ENCODE results near the gene ERP27. TPM values are rescaled to one million over a fixed set of nuclear protein-coding genes. Genes with fewer than 3 reads are reported as not detected.
A peak's percentile ranks its signal among the peaks of the same experiment; 100 is the strongest.

ERP27 gene
- total and polyA plus RNA-seq, 10 donors = 1.3 to 6.4 (median 3.8) TPM

DNA sequence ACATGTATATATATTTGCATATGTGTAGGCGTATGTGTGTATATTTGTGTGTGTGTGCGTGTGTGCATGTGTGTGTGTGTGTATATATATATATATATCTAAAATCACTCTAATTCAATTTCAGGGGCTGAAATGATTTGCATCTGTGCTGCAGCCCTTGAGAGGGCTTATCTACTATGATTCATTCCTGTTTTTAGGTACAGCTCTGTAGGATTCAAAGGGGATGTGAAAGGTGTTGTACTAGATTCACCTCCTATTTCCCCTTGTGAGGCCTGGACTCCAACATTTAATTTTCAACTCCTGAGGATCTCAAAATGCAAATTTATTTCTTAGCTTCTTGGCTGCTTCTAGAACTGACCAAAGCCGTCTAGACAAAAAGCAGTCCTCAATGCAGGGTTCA lies 11.1 kb downstream of the ERP27 start:
- H3K9me3 ChIP-seq = peaks cover 0 to under 1% (median 0%) of the 10 kb centered on the region in 8 donors
- TF ChIP-seq, protein P1, sequence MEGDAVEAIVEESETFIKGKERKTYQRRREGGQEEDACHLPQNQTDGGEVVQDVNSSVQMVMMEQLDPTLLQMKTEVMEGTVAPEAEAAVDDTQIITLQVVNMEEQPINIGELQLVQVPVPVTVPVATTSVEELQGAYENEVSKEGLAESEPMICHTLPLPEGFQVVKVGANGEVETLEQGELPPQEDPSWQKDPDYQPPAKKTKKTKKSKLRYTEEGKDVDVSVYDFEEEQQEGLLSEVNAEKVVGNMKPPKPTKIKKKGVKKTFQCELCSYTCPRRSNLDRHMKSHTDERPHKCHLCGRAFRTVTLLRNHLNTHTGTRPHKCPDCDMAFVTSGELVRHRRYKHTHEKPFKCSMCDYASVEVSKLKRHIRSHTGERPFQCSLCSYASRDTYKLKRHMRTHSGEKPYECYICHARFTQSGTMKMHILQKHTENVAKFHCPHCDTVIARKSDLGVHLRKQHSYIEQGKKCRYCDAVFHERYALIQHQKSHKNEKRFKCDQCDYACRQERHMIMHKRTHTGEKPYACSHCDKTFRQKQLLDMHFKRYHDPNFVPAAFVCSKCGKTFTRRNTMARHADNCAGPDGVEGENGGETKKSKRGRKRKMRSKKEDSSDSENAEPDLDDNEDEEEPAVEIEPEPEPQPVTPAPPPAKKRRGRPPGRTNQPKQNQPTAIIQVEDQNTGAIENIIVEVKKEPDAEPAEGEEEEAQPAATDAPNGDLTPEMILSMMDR (IDR thresholded peaks at IDR 0.05 in 8 of 11, conservative IDR thresholded peaks at IDR 0.05 in 3 of 11) = no peak
- no peak for TF ChIP-seq POLR2A (IDR thresholded peaks at IDR 0.05)
- TF ChIP-seq POLR2AphosphoS5 (IDR thresholded peaks at IDR 0.05) = no peak
- no peak overlapping the region for H3K27ac ChIP-seq
- intact Hi-C loops (cut with DNase I; ENCODE audit: low total_unique reads) = no loop called here
- 87 to 93% (median 92%) methylated on average over 3 of the region's 3 CpGs for WGBS, 5 donors
- peaks cover 0 to 42% (median 3%) of the 10 kb centered on the region in 6 donors for H3K36me3 ChIP-seq
- H3K4me3 ChIP-seq = no peak overlapping the region
- H3K4me1 ChIP-seq = no peaks in the 10 kb centered on the region
- DNase-seq = no peak
- no peaks in the 10 kb centered on the region for H3K27me3 ChIP-seq (replicated peaks in 1 of 7)

DNA sequence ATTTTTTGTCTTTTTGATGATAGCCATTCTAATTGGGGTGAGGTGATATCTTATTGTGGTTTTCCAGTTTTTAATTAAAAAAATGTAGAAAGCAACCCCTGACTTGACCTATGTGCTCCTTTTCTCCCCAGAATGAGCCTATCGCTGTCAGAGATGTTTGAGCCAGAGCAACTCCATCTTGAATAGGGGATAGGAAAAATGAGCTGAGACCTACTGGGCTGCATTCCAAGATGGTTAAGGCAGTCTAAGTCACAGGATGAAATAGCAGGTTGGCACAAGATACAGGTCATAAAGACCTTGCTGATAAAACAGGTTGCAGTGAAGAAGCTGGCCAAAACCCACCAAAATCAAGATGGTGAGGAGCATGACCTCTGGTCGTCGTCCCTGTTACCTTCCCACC lies 13.8 kb downstream of the ERP27 start:
- Histone ChIP-seq H3K27ac (no peak overlapping the region), H3K36me3 (peaks cover 0 to 33% (median 1%) of the 10 kb centered on the region in 6 donors), H3K4me1 (peaks cover 0 to 9% (median 0%) of the 10 kb centered on the region in 6 donors), H3K9me3 (peaks cover 0 to 4% (median 0%) of the 10 kb centered on the region in 8 donors), H3K4me3 (no peak overlapping the region), H3K27me3 (replicated peaks in 1 of 7) (no peaks in the 10 kb centered on the region)
- TF ChIP-seq, protein P1 (IDR thresholded peaks at IDR 0.05 in 8 of 11, conservative IDR thresholded peaks at IDR 0.05 in 3 of 11) = no peak
- no peak for TF ChIP-seq POLR2A (IDR thresholded peaks at IDR 0.05)
- no peak for TF ChIP-seq POLR2AphosphoS5 (IDR thresholded peaks at IDR 0.05)
- 89 to 100% (median 96%) methylated on average over 3 of the region's 3 CpGs for WGBS, 5 donors
- DNase-seq = no peak
- intact Hi-C loops (cut with DNase I; ENCODE audit: low total_unique reads) = no loop called here

DNA sequence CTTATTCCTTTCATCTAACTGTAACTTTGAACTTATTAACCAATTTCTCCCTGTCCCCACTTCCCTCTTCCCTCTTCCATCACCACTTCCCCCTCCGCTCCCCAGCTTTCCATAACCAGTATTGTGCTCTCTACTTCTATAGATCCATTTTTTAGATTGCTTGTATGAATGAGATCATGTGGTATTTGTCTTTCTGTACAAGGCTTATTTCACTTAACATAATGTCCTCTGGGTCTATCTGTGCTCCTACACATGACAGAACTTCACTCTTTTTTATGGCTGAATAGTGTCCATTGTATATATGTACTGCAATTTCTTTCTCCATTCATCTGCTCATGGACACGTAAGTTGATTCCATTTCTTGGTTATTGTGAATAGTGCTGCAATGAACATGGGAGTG lies 14.4 kb downstream of the ERP27 start:
- intact Hi-C loops (cut with DNase I; ENCODE audit: low total_unique reads) = no loop called here
- 67 to 95% (median 88%) methylated on average over 2 of the region's 2 CpGs for WGBS, 5 donors
- no peak for DNase-seq
- TF ChIP-seq POLR2AphosphoS5 (IDR thresholded peaks at IDR 0.05) (no peak), POLR2A (IDR thresholded peaks at IDR 0.05) (no peak)
- TF ChIP-seq, protein P1 (IDR thresholded peaks at IDR 0.05 in 8 of 11, conservative IDR thresholded peaks at IDR 0.05 in 3 of 11) = no peak
- H3K36me3 ChIP-seq = peaks cover 0 to 35% (median 5%) of the 10 kb centered on the region in 6 donors
- H3K27me3 ChIP-seq (replicated peaks in 1 of 7) = no peaks in the 10 kb centered on the region
- peaks cover 0 to 9% (median 0%) of the 10 kb centered on the region in 6 donors for H3K4me1 ChIP-seq
- H3K27ac ChIP-seq = no peak overlapping the region
- peaks cover 0 to 4% (median 0%) of the 10 kb centered on the region in 8 donors for H3K9me3 ChIP-seq
- H3K4me3 ChIP-seq = no peak overlapping the region

DNA sequence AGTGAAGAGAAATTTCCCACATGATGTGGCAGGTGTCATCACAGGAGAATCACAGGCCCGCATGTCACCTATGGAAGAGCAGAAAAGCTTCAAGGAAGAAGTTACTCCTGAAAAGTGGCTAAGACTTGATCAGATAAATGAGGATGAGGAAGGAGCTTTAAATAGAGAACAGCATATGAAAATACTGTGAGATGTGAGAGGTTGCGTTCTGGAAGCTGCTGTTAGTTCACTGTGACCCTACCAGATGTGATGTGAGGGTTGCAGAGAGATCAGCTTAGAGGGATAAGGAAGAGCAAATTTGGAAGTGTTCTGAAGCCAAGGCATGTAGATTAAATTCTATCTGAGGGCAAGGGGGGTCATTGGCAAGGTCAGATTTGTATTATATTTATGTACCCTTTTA lies 17.1 kb downstream of the ERP27 start:
- TF ChIP-seq POLR2A (IDR thresholded peaks at IDR 0.05) (no peak), POLR2AphosphoS5 (IDR thresholded peaks at IDR 0.05) (no peak)
- TF ChIP-seq, protein P1 (IDR thresholded peaks at IDR 0.05 in 8 of 11, conservative IDR thresholded peaks at IDR 0.05 in 3 of 11) = no peak
- Histone ChIP-seq H3K27me3 (replicated peaks in 1 of 7) (no peaks in the 10 kb centered on the region), H3K4me3 (no peak overlapping the region), H3K9me3 (peaks cover 0 to 4% (median 0%) of the 10 kb centered on the region in 8 donors), H3K4me1 (peaks cover 0 to 9% (median 0%) of the 10 kb centered on the region in 6 donors), H3K27ac (peak overlapping the region in 1 of 8 donors; percentile 49), H3K36me3 (peaks cover 0 to 51% (median 18%) of the 10 kb centered on the region in 6 donors)
- 83 to 96% (median 88%) methylated on average over 2 of the region's 2 CpGs for WGBS, 5 donors
- no peak for DNase-seq
- intact Hi-C loops (cut with DNase I; ENCODE audit: low total_unique reads) = no loop called here
